Measurements from ENCODE around the gene ITIH2. TPM values are rescaled to one million over a fixed set of nuclear protein-coding genes. Genes with fewer than 3 reads are reported as not detected.
"Not testable (repeated sequence)": the region's sequence is repeated elsewhere in the genome, so short reads cannot be mapped to it uniquely, and the experiment has no call there.

Gene ITIH2
- total RNA-seq, result 100 to 1,000 TPM in 1 of 8 experiments, under 1 TPM in 4, not detected in 3; 0.05 to 398 (median 0.13) TPM

GRCh38 chr10:7703140-7703539 lies at the start of gene ITIH2:
Gene ITIH2, plus strand, starts transcription at chr10:7703316. Its CDS starts 119 bp downstream, at chr10:7703435.
- in situ Hi-C loops (cut with MboI; ENCODE audit: low pct_unique_long_range_greater_than_20kb in 2 of 9, low sequenced_read_pairs in 9 of 9, unreplicated experiment in 9 of 9), result no loop called here
- no peak within 1 kb of the TSS for H3K27ac ChIP-seq

GRCh38 chr10:7657079-7657478 lies 46.0 kb upstream of the ITIH2 start:
- ATAC-seq (replicated peaks in 6 of 8); in situ Hi-C loops (cut with MboI; ENCODE audit: low pct_unique_long_range_greater_than_20kb in 2 of 9, low sequenced_read_pairs in 9 of 9, unreplicated experiment in 9 of 9); H3K27ac ChIP-seq; H3K4me1 ChIP-seq (replicated peaks in 1 of 2); H3K4me3 ChIP-seq: not testable (repeated sequence)
- WGBS, 10 experiments, result 0 to 100% (median 88%) methylated on average over 2 to 8 of the region's 11 CpGs; no CpG with 5 or more reads in 1 of the 10 experiments

More at GRCh38 chr10:7703140-7703539, at the start of gene ITIH2:
- WGBS, 10 experiments, result 0 to 100% (median 57%) methylated on average over 1 to 4 of the region's 4 CpGs; no CpG with 5 or more reads in 1 of the 10 experiments
- Histone ChIP-seq H3K4me3 (no peak within 1 kb of the TSS), H3K4me1 (replicated peaks in 1 of 2) (peaks cover 0 to 5% of the 10 kb centered on the region in 2 donors)
- peak in 1 of 8 experiments; percentile 28 for ATAC-seq (replicated peaks in 6 of 8)

GRCh38 chr10:7657552-7657951 lies 45.6 kb upstream of the ITIH2 start:
- no peak overlapping the region for H3K27ac ChIP-seq
- 0 to 100% (median 91%) methylated on average over 1 to 2 of the region's 2 CpGs for WGBS, 10 experiments
- in situ Hi-C loops (cut with MboI; ENCODE audit: low pct_unique_long_range_greater_than_20kb in 2 of 9, low sequenced_read_pairs in 9 of 9, unreplicated experiment in 9 of 9), result no loop called here
- H3K4me1 ChIP-seq (replicated peaks in 1 of 2), result no peaks in the 10 kb centered on the region
- no peak for ATAC-seq (replicated peaks in 6 of 8)
- no peak overlapping the region for H3K4me3 ChIP-seq

- Histone ChIP-seq H3K27ac (no peak overlapping the region), H3K4me3 (no peak overlapping the region), H3K4me1 (replicated peaks in 1 of 2) (no peaks in the 10 kb centered on the region)
- 0 to 94% (median 51%) methylated on average over 1 to 4 of the region's 4 CpGs; no CpG with 5 or more reads in 2 of the 10 experiments for WGBS, 10 experiments
- no peak for ATAC-seq (replicated peaks in 6 of 8)
- in situ Hi-C loops (cut with MboI; ENCODE audit: low pct_unique_long_range_greater_than_20kb in 2 of 9, low sequenced_read_pairs in 9 of 9, unreplicated experiment in 9 of 9), result no loop called here
These were observed 43.6 kb upstream of the ITIH2 start for GRCh38 chr10:7659560-7659959.

- in situ Hi-C loops (cut with MboI; ENCODE audit: low pct_unique_long_range_greater_than_20kb in 2 of 9, low sequenced_read_pairs in 9 of 9, unreplicated experiment in 9 of 9), result no loop called here
- Histone ChIP-seq H3K27ac (no peak overlapping the region), H3K4me3 (no peak overlapping the region), H3K4me1 (replicated peaks in 1 of 2) (peaks cover 8 to 14% of the 10 kb centered on the region in 2 donors)
- 0 to 100% (median 75%) methylated on average over 1 to 5 of the region's 5 CpGs; no CpG with 5 or more reads in 1 of the 10 experiments for WGBS, 10 experiments
- no peak for ATAC-seq (replicated peaks in 6 of 8)
These were observed 40.6 kb upstream of the ITIH2 start for GRCh38 chr10:7662522-7662921.

GRCh38 chr10:7664707-7665106 lies 38.4 kb upstream of the ITIH2 start:
- ATAC-seq (replicated peaks in 6 of 8), result no peak
- H3K4me3 ChIP-seq, result no peak overlapping the region
- 32 to 84% (median 56%) methylated on average over 2 of the region's 2 CpGs; no CpG with 5 or more reads in 2 of the 10 experiments for WGBS, 10 experiments
- peaks cover 8 to 14% of the 10 kb centered on the region in 2 donors for H3K4me1 ChIP-seq (replicated peaks in 1 of 2)
- in situ Hi-C loops (cut with MboI; ENCODE audit: low pct_unique_long_range_greater_than_20kb in 2 of 9, low sequenced_read_pairs in 9 of 9, unreplicated experiment in 9 of 9), result no loop called here
- H3K27ac ChIP-seq, result no peak overlapping the region

- 0 to 18% (median 2%) methylated on average over 1 to 6 of the region's 6 CpGs for WGBS, 10 experiments
- Histone ChIP-seq H3K27ac (no peak overlapping the region), H3K4me1 (replicated peaks in 1 of 2) (peaks cover 8 to 14% of the 10 kb centered on the region in 2 donors), H3K4me3 (peak overlapping the region; percentile 26 to 59 (median 50))
- in situ Hi-C loops (cut with MboI; ENCODE audit: low pct_unique_long_range_greater_than_20kb in 2 of 9, low sequenced_read_pairs in 9 of 9, unreplicated experiment in 9 of 9), result no loop called here
- ATAC-seq (replicated peaks in 6 of 8), result peak in 1 of 8 experiments; percentile 53
These were observed 37.3 kb upstream of the ITIH2 start for GRCh38 chr10:7665767-7666166.

- ATAC-seq (replicated peaks in 6 of 8), result peak in 7 of 8 experiments; percentile 28 to 73 (median 70)
- Histone ChIP-seq H3K4me1 (replicated peaks in 1 of 2) (peaks cover 8 to 14% of the 10 kb centered on the region in 2 donors), H3K27ac (no peak within 1 kb of the TSS), H3K4me3 (peak within 1 kb of the TSS; percentile 26 to 59 (median 50))
- in situ Hi-C loops (cut with MboI; ENCODE audit: low pct_unique_long_range_greater_than_20kb in 2 of 9, low sequenced_read_pairs in 9 of 9, unreplicated experiment in 9 of 9), result no loop called here
- WGBS, 10 experiments, result 0 to 40% (median 0%) methylated on average over 1 to 20 of the region's 54 CpGs; no CpG with 5 or more reads in 2 of the 10 experiments
These were observed 36.7 kb upstream of the ITIH2 start, which contains the start of gene ITIH5 for GRCh38 chr10:7666253-7667023. Gene ITIH5, minus strand, starts transcription at chr10:7666966. Its CDS starts 74 bp downstream, at chr10:7666892.

GRCh38 chr10:7667262-7668141 lies 35.6 kb upstream of the ITIH2 start:
- in situ Hi-C loops (cut with MboI; ENCODE audit: low pct_unique_long_range_greater_than_20kb in 2 of 9, low sequenced_read_pairs in 9 of 9, unreplicated experiment in 9 of 9), result no loop called here
- Histone ChIP-seq H3K27ac (no peak overlapping the region), H3K4me1 (replicated peaks in 1 of 2) (peaks cover 8 to 14% of the 10 kb centered on the region in 2 donors), H3K4me3 (peak overlapping the region in 4 of 5 donors; percentile 10 to 28 (median 24))
- peak in 6 of 8 experiments; percentile 43 to 81 (median 74) for ATAC-seq (replicated peaks in 6 of 8)
- WGBS, 10 experiments, result 13 to 24% methylated on average over 6 to 9 of the region's 44 CpGs; no CpG with 5 or more reads in 8 of the 10 experiments

GRCh38 chr10:7670157-7670556 lies 33.0 kb upstream of the ITIH2 start:
- Histone ChIP-seq H3K27ac (no peak overlapping the region), H3K4me3 (no peak overlapping the region), H3K4me1 (replicated peaks in 1 of 2) (peaks cover 7 to 10% of the 10 kb centered on the region in 2 donors)
- in situ Hi-C loops (cut with MboI; ENCODE audit: low pct_unique_long_range_greater_than_20kb in 2 of 9, low sequenced_read_pairs in 9 of 9, unreplicated experiment in 9 of 9), result no loop called here
- no peak for ATAC-seq (replicated peaks in 6 of 8)
- 10 to 100% (median 92%) methylated on average over 1 to 3 of the region's 3 CpGs; no CpG with 5 or more reads in 1 of the 10 experiments for WGBS, 10 experiments

GRCh38 chr10:7672341-7673134 lies 30.6 kb upstream of the ITIH2 start:
- 62 to 93% (median 89%) methylated on average over 2 to 22 of the region's 23 CpGs; no CpG with 5 or more reads in 1 of the 10 experiments for WGBS, 10 experiments
- Histone ChIP-seq H3K4me3 (no peak overlapping the region), H3K27ac (no peak overlapping the region), H3K4me1 (replicated peaks in 1 of 2) (no peaks in the 10 kb centered on the region)
- in situ Hi-C loops (cut with MboI; ENCODE audit: low pct_unique_long_range_greater_than_20kb in 2 of 9, low sequenced_read_pairs in 9 of 9, unreplicated experiment in 9 of 9), result no loop called here
- ATAC-seq (replicated peaks in 6 of 8), result no peak

- WGBS, 10 experiments, result 17 to 89% (median 46%) methylated on average over 1 of the region's 1 CpG; no CpG with 5 or more reads in 6 of the 10 experiments
- no peaks in the 10 kb centered on the region for H3K4me1 ChIP-seq (replicated peaks in 1 of 2)
- no peak for ATAC-seq (replicated peaks in 6 of 8)
- no peak overlapping the region for H3K4me3 ChIP-seq
- no peak overlapping the region for H3K27ac ChIP-seq
- in situ Hi-C loops (cut with MboI; ENCODE audit: low pct_unique_long_range_greater_than_20kb in 2 of 9, low sequenced_read_pairs in 9 of 9, unreplicated experiment in 9 of 9), result loop anchor here in 4 of 9 experiments (25.0 kb wide), 2 partner anchors 142 to 167 kb away; no protein-coding TSS in a partner anchor
These were observed 23.9 kb upstream of the ITIH2 start for GRCh38 chr10:7679256-7679655.

Measured in motor neuron (in vitro differentiated cells).